Stimulated activated naive CD8-positive, alpha-beta T cell treated with anti-CD3 and anti-CD28 coated beads, Interleukin-15, Interleukin-2, amounts not matched to agents 100 ng/mL and 50 ng/mL, for 24 hours (primary cell): ENCODE data around the gene OR56A3.

Source experiments
- H3K27ac Mint-ChIP-seq: one replicate; pipeline ENCODE4 v1.8.0; 2021; ENCODE audit warnings: mild to moderate bottlenecking, mixed read lengths
- H3K27me3 Mint-ChIP-seq: one replicate; pipeline ENCODE4 v1.8.0; 2021; ENCODE audit warnings: mixed read lengths
- H3K36me3 Mint-ChIP-seq: one replicate; pipeline ENCODE4 v1.8.0; 2021; ENCODE audit warnings: low read depth, mixed read lengths
- H3K4me1 Mint-ChIP-seq: one replicate; pipeline ENCODE4 v1.8.0; 2021; ENCODE audit warnings: low read depth, mixed read lengths
- H3K4me3 Mint-ChIP-seq: one replicate; pipeline ENCODE4 v1.8.0; 2021; ENCODE audit warnings: mild to moderate bottlenecking, mixed read lengths
- H3K9me3 Mint-ChIP-seq: one replicate; pipeline ENCODE4 v1.8.0; 2021; ENCODE audit warnings: mixed read lengths

OR56A3 gene, protein sequence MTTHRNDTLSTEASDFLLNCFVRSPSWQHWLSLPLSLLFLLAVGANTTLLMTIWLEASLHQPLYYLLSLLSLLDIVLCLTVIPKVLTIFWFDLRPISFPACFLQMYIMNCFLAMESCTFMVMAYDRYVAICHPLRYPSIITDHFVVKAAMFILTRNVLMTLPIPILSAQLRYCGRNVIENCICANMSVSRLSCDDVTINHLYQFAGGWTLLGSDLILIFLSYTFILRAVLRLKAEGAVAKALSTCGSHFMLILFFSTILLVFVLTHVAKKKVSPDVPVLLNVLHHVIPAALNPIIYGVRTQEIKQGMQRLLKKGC

DNA sequence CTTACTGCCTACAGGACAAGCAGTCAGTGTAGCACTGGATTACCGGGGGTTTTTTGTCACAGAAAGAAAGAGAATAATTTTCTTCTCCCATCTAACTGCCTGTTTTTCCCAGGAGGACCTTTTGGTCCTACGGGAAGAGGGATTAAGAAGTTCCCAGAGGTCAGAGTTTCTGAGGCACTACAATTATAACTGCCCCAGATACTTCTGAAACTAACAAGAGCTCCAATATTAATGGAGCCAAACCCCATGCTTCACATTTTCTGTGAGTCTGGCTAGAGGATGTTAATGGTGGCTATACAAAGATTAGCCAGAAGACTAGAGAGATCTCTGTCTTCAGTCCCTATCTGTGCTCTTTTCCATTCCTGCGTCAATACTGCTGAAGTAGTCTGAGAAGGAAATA is at the start of gene OR56A3:
Gene OR56A3, plus strand, starts transcription at position 301 of the 400 bp plus-strand sequence. CDS start 5,096 bp downstream, outside the sequence.
- Mint-ChIP-seq H3K9me3 (peaks cover 3% of the 10 kb centered on the region), H3K4me1 (no peaks in the 10 kb centered on the region), H3K27me3 (peaks cover 9% of the 10 kb centered on the region), H3K36me3 (no peaks in the 10 kb centered on the region), H3K27ac (no peak within 1 kb of the TSS), H3K4me3 (no peak within 1 kb of the TSS)

DNA sequence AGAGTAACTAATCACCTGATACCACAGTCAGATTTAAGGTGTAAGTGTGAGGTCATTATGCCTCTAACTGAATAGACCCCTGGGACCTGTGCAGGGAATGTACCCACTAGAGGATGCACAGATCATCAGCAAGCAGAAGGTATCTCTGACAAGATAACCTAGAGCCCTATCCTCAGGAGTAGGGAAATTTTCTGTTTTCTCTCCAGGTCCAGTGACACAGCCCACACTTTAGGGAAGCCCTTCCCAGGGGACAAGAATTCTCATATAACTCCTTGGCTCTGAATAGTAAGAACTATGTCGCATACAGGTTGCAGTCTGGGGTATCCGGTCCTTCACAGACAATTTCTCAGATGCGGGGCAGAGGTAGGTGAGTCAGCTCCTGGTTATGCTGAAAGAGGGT is 49.1 kb upstream of the OR56A3 start, which contains the start of gene OR52E5:
Gene OR52E5, plus strand, starts transcription at position 301 of the 400 bp plus-strand sequence. CDS start 7,569 bp downstream, outside the sequence.
- peaks cover 9% of the 10 kb centered on the region for H3K27me3 Mint-ChIP-seq
- H3K4me1 Mint-ChIP-seq, result no peaks in the 10 kb centered on the region
- H3K27ac Mint-ChIP-seq, result no peak within 1 kb of the TSS
- H3K9me3 Mint-ChIP-seq, result no peaks in the 10 kb centered on the region
- H3K4me3 Mint-ChIP-seq, result no peak within 1 kb of the TSS
- no peaks in the 10 kb centered on the region for H3K36me3 Mint-ChIP-seq

DNA sequence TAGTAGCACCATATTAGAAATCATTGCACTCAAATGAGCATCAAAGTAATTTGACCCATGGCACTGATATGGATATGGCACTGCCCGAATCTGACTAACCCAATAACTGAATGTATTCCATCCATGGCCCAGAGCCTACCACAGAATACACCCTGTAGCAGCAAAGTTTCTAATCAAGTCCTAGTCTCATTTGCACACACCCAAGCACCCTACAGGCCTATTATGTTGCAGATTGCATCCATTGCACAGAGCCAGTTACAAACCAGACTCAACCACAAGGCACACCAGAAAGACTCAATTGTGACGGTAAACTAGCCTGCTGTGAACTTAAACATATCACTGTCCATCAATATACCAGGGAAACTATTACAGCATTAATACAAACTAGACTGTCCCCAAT is 42.5 kb upstream of the OR56A3 start:
- Mint-ChIP-seq H3K27me3 (peaks cover 8% of the 10 kb centered on the region), H3K27ac (no peak overlapping the region), H3K36me3 (no peaks in the 10 kb centered on the region), H3K4me3 (no peak overlapping the region), H3K9me3 (no peaks in the 10 kb centered on the region), H3K4me1 (no peaks in the 10 kb centered on the region)

DNA sequence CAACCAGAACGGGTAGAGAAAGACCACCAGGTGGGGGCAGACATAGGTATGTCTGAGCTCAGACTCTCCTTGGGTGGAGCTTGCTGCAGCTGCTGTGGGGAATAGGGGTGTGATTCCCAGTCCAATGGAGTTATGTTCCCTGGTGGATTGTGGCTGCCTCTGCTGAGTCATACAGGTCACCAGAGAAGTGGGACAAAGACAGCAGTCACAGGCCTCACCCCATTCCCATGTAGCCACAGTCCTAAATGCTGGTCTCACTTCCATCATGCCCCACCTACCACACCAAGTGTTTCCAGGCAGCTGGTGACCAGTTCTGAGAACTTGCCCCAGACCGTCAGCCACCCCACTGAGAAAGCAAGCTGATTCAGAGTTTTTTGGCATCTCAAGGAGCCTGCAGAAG is 31.5 kb upstream of the OR56A3 start:
- Mint-ChIP-seq H3K36me3 (no peaks in the 10 kb centered on the region), H3K9me3 (no peaks in the 10 kb centered on the region), H3K27ac (no peak overlapping the region), H3K4me3 (no peak overlapping the region), H3K27me3 (peaks cover 27% of the 10 kb centered on the region), H3K4me1 (no peaks in the 10 kb centered on the region)

DNA sequence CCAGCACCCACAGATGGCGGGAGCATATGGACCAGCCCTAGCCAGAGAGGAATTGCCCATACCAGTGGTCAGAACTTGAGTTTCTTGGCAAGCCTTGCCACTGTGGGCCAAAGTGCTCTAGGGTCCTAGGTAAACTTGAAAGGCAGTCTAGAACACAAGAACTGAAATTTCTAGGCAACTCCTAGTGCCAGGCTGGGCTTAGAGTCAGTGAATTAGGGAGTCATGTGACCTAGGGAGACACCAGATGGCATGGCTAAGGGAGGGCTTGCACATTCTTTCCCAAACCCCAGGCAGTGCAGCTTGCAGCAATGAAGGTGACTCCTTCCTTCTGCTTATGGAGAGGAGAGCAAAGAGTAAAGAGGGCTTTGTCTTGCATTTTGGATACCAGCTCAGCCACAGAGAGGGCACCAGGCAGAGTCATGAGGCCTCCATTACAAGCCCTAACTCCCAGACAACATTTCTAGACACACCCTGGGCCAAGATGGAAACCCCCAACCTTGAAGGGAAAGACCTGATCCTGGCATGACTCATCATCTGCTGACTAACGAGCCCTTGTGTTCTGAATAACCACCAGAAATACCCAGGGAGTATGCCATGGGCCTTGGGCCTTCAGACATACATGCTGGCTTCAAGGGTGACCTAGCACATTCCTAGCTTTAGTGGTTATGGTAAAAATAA is 19.2 kb upstream of the OR56A3 start:
- H3K27me3 Mint-ChIP-seq, result peaks cover 4% of the 10 kb centered on the region
- H3K27ac Mint-ChIP-seq, result no peak overlapping the region
- H3K36me3 Mint-ChIP-seq, result no peaks in the 10 kb centered on the region
- peaks cover 17% of the 10 kb centered on the region for H3K9me3 Mint-ChIP-seq
- no peaks in the 10 kb centered on the region for H3K4me1 Mint-ChIP-seq
- no peak overlapping the region for H3K4me3 Mint-ChIP-seq

DNA sequence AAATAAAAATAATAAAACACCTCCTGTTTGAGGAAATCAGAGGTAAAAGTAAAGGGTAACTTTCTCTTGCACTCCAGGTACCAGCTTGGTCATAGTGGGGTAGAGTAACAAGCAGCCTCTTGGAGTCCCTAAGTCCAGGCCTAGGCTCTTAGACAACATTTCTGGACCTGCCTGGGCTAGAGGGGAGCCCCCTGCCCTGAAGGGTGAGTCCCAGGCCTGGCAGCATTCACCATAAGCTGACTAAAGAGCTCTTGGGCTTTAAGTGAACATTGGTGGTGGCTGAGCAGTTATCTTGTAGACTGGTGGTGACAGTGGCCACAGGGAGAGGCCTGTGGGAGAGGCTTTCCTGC is 18.6 kb upstream of the OR56A3 start:
- Mint-ChIP-seq H3K4me3 (no peak overlapping the region), H3K9me3 (peaks cover 20% of the 10 kb centered on the region), H3K4me1 (no peaks in the 10 kb centered on the region), H3K27ac (no peak overlapping the region), H3K36me3 (no peaks in the 10 kb centered on the region), H3K27me3 (peaks cover 2% of the 10 kb centered on the region)

DNA sequence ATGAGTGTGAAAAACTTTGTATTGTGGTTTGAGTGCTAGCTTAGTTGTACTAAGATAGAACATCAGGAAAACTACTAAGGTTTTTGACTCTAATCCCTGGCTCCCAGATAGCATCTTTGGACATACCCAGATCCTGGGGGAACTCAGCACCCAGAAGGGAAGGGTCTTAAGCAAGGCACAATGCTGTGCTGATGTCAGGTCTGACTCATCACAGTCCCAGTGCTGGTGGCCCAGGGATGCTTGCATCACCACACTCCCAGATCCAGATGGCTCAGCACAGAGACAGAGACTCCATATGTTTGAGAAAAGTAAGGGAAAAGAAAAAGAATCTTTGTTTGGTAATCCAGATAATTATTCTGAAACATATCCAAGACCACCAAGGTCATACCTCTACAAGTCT is 18.3 kb upstream of the OR56A3 start:
- H3K4me1 Mint-ChIP-seq, result no peaks in the 10 kb centered on the region
- H3K27me3 Mint-ChIP-seq, result no peaks in the 10 kb centered on the region
- H3K27ac Mint-ChIP-seq, result no peak overlapping the region
- H3K4me3 Mint-ChIP-seq, result no peak overlapping the region
- peaks cover 21% of the 10 kb centered on the region for H3K9me3 Mint-ChIP-seq
- H3K36me3 Mint-ChIP-seq, result no peaks in the 10 kb centered on the region

DNA sequence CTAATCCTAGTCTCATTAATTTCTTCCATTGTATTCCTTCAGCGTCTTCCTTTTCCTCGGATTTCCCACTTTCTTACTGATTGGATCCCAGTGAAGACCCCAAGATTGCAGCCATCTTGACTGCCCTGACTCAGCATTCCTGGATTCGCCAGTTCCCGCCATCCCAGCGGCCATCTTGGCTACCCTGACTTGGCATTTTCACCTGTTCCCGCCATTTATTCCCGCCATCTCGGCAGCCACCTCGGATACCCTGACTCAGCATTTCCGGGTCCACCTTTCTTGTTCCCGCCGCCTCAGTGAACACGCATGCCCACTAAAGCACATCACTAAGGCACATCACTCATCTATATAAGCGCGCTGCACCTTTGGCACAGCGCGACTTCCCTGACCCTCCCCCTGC is 13.8 kb upstream of the OR56A3 start:
- Mint-ChIP-seq H3K27ac (no peak overlapping the region), H3K36me3 (no peaks in the 10 kb centered on the region), H3K4me3 (no peak overlapping the region)

DNA sequence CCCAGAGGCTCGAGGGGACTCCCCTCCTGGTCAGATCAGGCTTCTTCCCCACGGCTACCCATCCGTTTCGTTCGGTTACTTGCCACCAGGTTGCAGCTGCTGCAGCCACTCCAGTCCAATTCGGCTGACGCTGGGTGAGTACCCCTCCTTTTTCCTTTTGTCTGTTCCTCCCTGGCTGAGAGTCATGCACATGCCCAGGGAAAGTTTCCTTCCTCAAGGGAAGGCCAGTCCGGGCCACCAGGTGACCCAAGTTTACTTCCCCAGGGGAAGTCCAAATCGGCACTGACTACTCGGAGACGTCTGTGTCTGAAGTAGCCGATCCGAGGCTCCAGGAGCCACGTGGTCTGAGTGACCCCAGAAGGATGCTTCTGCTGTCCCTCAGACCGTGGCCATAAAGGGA is 13.2 kb upstream of the OR56A3 start:
- Mint-ChIP-seq H3K36me3 (no peaks in the 10 kb centered on the region), H3K27ac (no peak overlapping the region), H3K27me3 (no peaks in the 10 kb centered on the region), H3K9me3 (peaks cover 40% of the 10 kb centered on the region), H3K4me1 (no peaks in the 10 kb centered on the region), H3K4me3 (no peak overlapping the region)

More for the DNA sequence above, 13.8 kb upstream of the OR56A3 start:
- Mint-ChIP-seq H3K9me3 (peaks cover 40% of the 10 kb centered on the region), H3K27me3 (no peaks in the 10 kb centered on the region), H3K4me1 (no peaks in the 10 kb centered on the region)

DNA sequence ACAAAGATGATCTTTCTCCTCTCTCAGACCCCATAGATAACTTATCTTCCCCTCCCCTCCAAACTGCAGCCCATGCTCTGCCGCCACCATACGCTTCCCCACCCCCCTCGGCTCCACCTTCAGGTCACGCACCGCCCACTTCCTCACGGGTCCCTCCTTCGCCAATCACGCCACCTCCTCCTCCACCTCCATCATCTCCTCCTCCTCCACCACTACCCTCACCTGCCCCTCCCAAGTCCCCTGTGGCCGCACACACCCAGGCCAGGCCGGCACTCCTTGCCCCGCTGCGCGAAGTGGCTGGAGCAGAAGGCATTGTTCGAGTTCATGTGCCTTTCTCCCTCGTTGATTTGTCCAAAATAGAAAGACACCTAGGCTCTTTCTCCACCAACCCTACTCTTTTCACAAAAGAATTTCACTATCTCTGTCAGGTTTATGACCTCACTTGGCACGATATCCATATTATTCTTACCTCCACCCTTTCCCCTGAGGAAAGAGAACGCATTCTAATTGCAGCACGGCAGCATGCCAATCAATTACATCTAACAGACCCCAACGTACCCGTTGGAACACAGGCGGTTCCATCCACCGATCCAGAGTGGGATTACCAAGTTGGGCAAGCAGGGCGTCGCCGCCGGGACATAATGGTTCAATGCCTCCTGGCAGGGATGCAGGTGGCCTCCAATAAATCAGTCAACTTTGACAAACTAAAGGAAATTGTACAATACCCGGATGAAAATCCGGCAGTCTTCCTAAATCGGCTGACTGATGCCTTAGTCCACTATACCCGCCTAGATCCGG is 12.3 kb upstream of the OR56A3 start:
- H3K4me1 Mint-ChIP-seq, result no peaks in the 10 kb centered on the region
- H3K9me3 Mint-ChIP-seq, result peaks cover 35% of the 10 kb centered on the region
- H3K27ac Mint-ChIP-seq, result no peak overlapping the region
- H3K27me3 Mint-ChIP-seq, result no peaks in the 10 kb centered on the region
- no peaks in the 10 kb centered on the region for H3K36me3 Mint-ChIP-seq
- H3K4me3 Mint-ChIP-seq, result no peak overlapping the region

DNA sequence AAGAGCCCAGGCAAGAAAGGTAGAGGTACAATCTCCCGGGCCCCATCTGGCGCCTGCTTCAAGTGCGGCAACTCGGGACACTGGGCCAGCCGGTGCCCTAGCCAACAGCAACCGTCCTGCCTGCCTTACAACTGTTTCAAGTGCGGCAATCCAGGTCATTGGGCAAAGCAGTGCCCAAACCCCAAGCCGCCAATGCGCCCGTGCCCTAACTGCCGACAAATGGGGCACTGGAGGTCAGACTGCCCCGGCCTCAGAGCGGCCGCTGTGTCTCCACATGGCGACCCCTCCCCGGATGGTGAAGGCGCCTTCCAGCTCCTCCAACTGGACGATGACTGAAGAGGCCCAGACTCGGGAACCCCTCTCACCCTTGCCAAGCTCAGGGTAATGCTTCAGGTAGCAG is 11.4 kb upstream of the OR56A3 start:
- no peaks in the 10 kb centered on the region for H3K4me1 Mint-ChIP-seq
- H3K27me3 Mint-ChIP-seq, result no peaks in the 10 kb centered on the region
- peaks cover 27% of the 10 kb centered on the region for H3K9me3 Mint-ChIP-seq

DNA sequence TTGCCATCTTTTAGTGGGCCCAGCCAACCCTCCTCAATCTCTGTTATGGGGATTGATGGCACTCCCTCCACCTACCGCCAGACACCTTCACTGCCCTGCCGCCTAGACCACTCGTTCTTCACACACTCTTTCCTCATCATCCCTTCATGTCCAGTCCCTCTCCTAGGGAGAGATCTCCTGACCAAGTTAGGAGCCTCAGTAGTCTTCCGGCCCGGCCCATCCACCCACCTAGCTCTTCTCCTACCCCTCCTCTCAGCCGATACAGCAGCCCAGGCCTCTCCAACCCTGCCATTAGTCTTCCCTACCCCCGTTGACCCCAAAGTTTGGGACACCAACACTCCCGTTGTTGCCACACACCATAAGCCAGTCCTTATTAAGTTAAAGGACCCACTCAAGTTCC is 11.0 kb upstream of the OR56A3 start:
- H3K9me3 Mint-ChIP-seq, result peaks cover 27% of the 10 kb centered on the region
- H3K36me3 Mint-ChIP-seq, result no peaks in the 10 kb centered on the region
- no peaks in the 10 kb centered on the region for H3K27me3 Mint-ChIP-seq
- H3K4me1 Mint-ChIP-seq, result no peaks in the 10 kb centered on the region
- H3K27ac Mint-ChIP-seq, result no peak overlapping the region
- H3K4me3 Mint-ChIP-seq, result no peak overlapping the region

More for the DNA sequence above, 11.4 kb upstream of the OR56A3 start:
- Mint-ChIP-seq H3K27ac (no peak overlapping the region), H3K36me3 (no peaks in the 10 kb centered on the region), H3K4me3 (no peak overlapping the region)

DNA sequence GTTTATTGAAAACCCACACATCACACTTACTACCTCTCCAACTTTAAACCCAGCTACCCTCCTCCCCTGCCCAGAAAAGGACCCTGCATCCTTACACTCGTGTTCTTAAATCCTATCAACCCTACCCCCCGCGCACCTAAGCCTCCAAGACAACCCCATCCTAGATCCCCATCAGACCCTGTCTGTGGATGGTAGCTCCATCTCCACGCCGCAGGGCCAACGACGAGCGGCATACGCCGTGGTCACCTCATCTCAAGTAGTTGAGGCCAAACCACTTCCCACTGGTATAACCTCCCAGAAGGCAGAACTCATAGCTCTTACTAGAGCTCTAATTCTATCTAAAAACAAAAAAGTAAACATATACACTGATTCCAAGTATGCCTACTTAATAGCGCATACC is 9.4 kb upstream of the OR56A3 start:
- no peaks in the 10 kb centered on the region for H3K27me3 Mint-ChIP-seq
- no peak overlapping the region for H3K27ac Mint-ChIP-seq
- H3K9me3 Mint-ChIP-seq, result peaks cover 27% of the 10 kb centered on the region
- H3K4me1 Mint-ChIP-seq, result no peaks in the 10 kb centered on the region
- H3K4me3 Mint-ChIP-seq, result no peak overlapping the region
- no peaks in the 10 kb centered on the region for H3K36me3 Mint-ChIP-seq

DNA sequence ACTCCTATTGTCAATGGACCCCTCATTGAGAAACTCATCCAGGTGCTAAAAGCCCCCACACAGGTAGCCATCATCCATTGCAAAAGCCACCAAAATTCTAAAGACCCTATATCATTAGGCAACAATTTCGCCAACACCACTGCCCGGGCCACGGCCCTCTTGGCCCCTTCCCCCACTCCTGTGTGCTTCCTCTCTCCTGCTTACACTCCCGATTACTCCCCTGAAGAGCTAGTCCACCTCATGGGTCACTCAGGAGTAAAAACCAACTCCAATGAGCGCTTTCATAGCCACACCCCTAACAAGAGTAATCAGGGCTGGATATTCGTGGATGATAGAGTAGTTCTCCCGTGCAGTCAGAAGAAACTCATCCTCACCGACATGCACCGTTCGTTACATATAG is 8.9 kb upstream of the OR56A3 start:
- no peak overlapping the region for H3K4me3 Mint-ChIP-seq
- H3K4me1 Mint-ChIP-seq, result no peaks in the 10 kb centered on the region
- no peaks in the 10 kb centered on the region for H3K27me3 Mint-ChIP-seq
- H3K27ac Mint-ChIP-seq, result no peak overlapping the region
- no peaks in the 10 kb centered on the region for H3K36me3 Mint-ChIP-seq
- peaks cover 29% of the 10 kb centered on the region for H3K9me3 Mint-ChIP-seq
